Fibroblast of mammary gland (primary cell): Measurements from ENCODE around the gene MGAT5B.

ENCODE experiments used
- DNase-seq: peaks from one replicate; pipeline ENCODE4 v3.0.0-alpha.2; 2010; ENCODE audit warnings: low read depth
- H3K4me3 ChIP-seq: 2 replicates; pipeline ENCODE4 v1.5.1; 2011; ENCODE audit warnings: low read depth, mild to moderate bottlenecking, low read length, moderate library complexity; ENCODE audit not compliant: control insufficient read depth
- TF ChIP-seq, protein P1 (sequence below): conservative IDR thresholded peaks from 2 replicates; pipeline ENCODE4 v1.5.1; 2011; ENCODE audit warnings: low read depth, low read length, inconsistent platforms; ENCODE audit not compliant: control insufficient read depth, insufficient read depth

MGAT5B gene

DNA sequence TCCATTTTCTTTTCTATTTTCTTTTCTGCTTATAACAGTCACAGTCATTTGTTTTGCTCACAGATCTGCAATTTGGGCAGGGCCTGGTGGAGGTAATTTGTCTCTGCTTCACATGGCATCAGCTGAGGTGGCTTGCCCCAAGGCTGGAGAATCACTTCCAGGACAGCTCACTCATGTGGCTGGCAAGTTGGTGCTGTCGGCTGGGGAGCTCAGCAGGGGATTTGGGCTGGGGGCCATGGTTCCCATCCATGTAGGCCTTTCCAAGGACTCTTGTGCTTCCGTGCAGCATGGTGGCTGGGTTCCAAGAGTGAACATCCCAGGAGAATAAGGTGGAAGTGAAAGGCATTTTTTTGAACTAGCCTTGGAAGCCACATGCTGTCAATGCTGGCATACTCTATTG, 85.7 kb downstream of the MGAT5B start:
- TF ChIP-seq, protein P1, sequence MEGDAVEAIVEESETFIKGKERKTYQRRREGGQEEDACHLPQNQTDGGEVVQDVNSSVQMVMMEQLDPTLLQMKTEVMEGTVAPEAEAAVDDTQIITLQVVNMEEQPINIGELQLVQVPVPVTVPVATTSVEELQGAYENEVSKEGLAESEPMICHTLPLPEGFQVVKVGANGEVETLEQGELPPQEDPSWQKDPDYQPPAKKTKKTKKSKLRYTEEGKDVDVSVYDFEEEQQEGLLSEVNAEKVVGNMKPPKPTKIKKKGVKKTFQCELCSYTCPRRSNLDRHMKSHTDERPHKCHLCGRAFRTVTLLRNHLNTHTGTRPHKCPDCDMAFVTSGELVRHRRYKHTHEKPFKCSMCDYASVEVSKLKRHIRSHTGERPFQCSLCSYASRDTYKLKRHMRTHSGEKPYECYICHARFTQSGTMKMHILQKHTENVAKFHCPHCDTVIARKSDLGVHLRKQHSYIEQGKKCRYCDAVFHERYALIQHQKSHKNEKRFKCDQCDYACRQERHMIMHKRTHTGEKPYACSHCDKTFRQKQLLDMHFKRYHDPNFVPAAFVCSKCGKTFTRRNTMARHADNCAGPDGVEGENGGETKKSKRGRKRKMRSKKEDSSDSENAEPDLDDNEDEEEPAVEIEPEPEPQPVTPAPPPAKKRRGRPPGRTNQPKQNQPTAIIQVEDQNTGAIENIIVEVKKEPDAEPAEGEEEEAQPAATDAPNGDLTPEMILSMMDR, result no peak
- DNase-seq, result no peak
- H3K4me3 ChIP-seq, result no peak overlapping the region

DNA sequence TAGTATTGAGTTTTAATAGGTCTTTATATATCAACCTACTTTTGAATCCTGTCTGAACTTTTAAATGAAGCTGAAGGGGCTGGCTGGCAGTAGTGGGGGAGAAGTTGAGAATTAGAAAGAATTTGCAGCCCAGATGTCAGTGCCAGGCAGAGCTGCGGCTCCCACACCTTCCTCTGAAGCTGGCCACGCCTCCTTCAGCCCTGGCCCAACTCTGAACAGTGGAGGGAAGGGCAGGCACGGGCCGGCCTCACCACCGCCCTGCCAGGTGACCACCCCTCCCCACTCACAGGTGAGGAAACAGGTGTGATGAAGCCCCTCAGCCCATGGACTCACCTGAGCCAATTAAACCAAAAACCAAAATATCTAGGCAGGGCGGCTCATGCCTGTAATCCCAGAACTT, 87.0 kb downstream of the MGAT5B start:
- DNase-seq, result no peak
- TF ChIP-seq, protein P1, result no peak

DNA sequence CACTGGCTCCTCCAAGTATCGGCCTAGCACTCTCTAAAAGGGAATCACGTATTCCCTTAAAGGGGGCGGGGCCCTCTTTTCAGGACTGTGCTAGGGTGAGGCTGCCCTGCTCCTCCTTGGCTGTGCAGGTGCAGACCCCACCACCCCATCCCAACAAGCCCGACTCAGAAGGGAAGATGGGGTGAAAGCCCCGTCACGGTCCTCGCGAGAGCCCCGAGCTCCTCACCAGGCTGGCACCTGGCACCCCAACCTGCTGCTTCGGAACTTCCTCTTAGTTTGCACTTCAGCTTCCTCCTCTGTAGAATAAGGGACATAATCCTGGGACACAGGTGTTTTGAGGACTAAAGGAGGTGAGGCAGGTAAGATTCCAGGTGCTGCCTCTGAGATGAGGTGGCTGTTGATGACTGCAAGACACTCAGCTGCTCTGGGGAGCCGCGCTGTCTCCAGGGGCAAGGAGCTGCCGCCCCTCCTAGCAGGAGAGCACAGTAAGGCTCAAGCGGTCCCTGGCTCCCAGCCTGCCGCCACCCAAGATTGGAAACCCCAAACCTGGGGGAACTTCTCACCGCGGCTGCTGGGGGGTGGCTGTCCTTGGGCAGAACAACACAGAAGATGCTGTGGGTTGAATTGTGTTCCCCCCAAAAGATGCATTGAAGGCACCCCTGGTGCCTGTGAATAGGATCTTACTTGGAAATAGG, 88.8 kb downstream of the MGAT5B start:
- no peak overlapping the region for H3K4me3 ChIP-seq
- DNase-seq, result no peak
- TF ChIP-seq, protein P1, result no peak

More for the DNA sequence above, 87.0 kb downstream of the MGAT5B start:
- no peak overlapping the region for H3K4me3 ChIP-seq

DNA sequence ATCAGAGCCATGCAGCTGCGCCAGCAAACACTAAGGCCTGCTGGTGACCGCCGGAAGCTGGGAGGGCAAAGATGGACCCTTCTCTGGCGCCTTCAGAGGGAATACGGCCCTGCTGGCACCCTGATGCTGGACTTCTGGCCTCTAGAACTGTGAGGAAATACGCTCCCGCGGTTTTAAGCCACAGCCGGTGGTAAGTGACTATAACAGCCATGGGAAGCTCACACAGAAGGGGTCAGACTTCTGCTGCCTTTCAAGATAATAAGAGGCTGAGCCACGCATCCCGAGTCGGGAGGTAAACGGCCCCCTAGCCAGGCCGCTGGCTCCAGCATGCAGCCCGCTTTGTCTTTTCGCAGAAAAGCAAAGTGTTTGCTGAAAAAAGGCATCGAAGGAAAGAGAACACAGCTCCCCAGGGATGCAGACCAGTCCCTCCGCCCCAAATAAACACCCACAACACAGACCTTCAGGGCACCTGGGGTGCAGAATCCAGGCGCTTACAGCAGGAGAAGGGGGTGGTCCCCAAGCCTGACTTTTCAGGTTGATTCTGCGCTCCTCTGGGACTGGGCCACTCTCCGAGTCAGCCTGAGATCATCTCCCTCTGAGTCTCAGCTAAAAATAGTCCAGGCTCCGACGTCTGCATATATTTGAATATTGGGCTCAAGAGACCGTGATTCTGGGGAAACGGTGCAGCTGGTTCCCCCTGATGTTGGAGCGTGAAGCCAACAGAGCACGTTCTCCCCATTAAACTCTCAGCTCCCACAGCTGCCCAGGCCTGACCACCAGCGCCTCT, 89.7 kb downstream of the MGAT5B start:
- peak; percentile 5 for DNase-seq
- no peak overlapping the region for H3K4me3 ChIP-seq
- TF ChIP-seq, protein P1, result no peak

DNA sequence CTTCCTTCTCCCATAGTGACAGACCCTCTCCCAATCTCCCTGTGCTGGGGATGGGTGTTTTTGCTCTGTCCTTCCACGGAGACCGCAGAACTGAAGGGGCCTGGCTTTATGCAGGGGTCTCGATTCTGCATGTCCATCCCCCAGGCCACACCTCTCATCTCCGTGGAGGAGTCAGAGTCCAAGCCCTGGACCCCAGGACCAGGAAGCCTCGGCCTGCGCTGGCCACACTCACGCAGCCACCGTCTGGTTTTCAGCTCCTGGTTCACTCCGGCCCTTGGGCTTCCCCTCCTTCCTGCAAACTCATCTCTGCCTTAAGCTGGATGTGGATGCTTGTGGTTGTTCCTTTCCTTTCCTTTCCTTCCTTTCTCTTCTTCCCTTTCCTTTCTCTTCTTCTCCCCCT, 90.8 kb downstream of the MGAT5B start:
- DNase-seq, result no peak
- TF ChIP-seq, protein P1, result no peak
- H3K4me3 ChIP-seq, result no peak overlapping the region

DNA sequence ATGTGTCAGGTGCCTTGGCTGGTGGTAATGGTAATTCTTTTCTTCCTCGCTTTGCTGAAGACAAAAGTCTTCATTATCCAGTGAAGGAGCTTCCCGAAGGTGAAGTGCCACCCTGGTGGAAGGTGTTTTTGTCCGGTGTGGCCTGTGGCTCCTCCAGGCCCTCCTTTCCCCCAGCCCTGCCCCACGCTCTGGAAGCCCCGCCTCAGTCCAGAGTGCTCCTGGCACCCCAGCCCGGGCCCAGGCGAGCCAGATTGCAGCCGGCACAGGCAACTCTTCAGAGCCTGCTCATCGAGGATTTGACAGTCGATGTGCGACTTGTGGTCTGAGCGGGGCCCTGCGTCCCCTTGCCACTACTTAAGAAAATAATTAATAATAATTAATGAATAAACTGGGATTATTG, 93.7 kb downstream of the MGAT5B start:
- no peak for DNase-seq
- TF ChIP-seq, protein P1, result no peak
- H3K4me3 ChIP-seq, result no peak overlapping the region
